DMS 273 treated with DMSO at 0.1 percent for 48 hours (cell line): ENCODE data around the gene SOBP.

Source experiments
- DNase-seq: peaks from one replicate; lab custom pipeline; 2025; lab: John Stamatoyannopoulos, UW

SOBP gene

GRCh38 chr6:107660839-107661238, 170.9 kb downstream of the SOBP start:
- DNase-seq: no peak

GRCh38 chr6:107661291-107661690, 171.4 kb downstream of the SOBP start:
- DNase-seq: no peak

- DNase-seq: no peak
These were observed 172.4 kb downstream of the SOBP start for GRCh38 chr6:107662333-107662732.

DNA sequence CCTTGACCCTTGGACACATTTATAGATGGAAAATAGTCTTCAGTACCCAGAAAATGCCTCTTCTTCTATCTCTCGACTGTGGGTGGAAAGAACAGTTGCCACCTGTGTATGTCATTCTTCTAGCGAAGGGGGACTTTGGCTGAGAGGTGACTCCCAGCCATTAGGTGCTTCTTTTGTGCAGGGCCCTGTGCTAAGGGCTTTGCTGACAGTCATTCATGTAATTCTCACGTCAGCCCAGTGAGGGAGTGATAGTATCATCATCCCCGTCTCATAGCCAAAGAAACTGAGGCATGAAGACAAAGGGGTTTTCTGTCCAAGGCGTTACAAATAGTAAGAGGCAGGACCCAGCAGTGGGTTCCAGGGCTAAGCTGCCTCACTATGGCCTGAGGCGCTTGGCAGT, 173.4 kb downstream of the SOBP start:
- DNase-seq: no peak

GRCh38 chr6:107665382-107665781, 175.5 kb downstream of the SOBP start:
- DNase-seq: no peak

DNA sequence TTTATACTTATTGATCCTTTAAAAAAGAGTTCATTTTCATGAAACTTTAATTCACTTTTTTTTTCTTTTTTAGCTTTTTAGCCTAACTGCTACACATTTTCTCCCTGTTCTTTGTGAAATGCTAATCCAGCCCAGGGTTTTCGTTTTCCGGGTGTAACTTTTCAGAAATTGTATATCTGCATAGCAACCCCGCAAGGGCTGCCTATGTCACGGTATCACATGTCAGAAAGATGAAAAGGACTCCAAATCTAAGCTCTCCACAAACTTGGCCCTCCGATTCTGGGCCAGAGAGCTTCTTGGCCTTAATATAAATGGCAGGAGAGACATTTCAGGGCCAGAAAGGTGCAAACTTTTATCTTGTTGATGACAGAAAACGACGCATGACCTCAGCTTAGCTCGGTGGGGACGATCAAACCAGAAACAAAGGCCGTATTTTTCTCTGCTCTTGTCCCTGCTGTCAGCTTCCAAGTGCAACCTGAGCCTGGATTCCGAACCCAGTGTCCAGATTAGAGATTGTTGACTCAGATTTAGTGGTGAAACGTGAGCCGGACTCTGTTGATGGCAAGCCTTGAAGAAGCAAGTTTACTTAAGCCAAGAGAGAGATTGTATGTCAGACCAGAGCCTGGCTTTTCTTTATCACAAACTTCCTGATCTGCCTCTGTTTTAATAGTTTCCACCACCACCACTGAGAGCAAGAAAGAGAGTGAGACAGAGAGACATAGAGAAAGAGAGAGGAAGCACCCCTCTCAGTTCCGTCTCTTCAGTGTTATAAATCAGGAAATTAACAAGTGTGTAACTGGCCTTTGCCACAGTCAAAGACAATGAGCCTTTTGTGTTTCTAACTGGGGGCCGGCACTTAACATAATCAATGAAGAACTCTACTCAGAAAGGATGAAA, 176.4 kb downstream of the SOBP start:
- no peak for DNase-seq

DNA sequence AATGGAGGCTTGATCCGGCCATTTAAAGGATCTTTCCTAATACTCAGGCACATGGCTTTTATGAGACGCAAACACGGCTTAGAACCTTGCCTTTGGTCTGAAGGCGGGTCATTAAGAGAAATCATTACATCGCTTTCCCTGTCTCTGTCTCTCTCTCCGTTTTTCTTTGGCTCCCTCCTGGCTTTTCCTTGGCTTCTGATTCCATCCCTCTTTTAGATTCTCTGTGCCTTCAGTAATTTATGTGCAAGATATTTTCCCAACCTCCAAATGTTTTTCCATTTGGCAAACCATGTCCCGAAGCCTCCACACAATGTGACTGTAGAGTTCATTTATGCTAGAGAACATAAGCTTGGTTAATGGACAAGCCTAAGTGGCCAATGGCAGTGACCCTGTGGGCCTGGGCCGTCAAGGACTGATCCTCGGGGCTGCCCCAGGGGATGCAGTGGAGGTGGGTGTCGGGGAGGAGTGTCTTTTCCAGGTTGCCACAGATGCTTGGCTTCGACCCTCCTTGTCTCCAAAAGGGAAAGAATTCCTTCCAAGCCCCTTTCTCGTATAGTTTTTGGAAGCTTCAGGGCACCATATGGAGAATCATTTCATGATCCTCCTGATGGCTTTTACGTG, 177.2 kb downstream of the SOBP start:
- no peak for DNase-seq

- DNase-seq: peak; percentile 82
These were observed 177.9 kb downstream of the SOBP start for GRCh38 chr6:107667790-107668189.

DNA sequence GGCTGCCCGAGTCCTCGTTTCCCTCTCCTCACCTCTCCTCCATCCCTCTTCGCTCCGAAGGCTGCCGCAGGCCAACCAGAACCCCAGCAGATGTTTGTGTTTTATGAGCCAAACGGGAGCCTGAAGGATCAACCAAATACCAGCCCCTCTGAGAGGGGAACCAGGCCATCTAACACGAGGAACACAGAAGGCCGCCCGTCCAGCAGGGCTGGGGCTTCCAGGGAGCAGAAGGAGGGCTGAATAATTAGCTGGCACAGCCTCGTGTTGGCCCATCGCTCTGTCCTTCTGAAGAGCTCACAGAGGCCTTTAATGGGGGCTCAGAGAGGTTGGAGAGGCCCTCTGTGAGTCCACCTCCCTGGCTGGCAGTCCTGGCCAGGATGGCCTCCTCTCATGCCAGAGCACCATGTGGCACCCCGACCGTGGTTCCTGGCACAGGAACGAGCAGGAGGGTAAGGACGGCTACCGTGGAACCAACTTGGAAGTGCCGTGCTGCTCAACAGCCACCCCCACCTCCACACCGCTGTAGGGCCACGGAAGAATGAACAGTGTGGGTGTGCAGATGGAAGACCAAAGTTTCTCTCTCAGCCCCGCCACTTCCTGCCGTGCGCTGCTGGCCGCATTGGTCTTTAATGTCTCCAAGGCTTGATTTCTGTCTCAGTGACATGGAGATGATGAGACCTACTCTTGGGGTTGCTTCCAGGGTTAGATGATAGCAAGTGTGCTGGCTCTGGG, 179.0 kb downstream of the SOBP start:
- peak; percentile 61 for DNase-seq

GRCh38 chr6:107670792-107671199, 180.9 kb downstream of the SOBP start:
- DNase-seq: peak; percentile 23

DNA sequence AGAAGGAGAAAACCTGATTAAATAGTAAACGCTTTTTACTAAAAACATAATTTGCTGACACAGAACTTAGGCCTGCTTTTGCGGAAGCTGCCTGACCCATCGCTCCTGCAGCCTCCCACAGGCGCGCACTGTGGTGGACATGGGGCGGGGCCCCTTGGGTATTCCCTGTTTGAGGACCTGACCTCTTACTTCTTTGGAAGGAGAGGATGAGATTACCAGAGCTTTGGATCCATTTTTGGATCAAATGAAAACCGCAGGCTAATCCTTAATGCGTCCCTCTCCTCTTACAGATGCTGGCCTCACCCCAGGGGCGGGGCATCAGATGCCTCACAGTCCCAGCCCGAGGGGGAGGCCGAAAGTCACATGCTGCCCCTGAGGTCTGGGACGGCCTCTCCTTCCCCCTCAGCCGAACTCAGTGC, 183.2 kb downstream of the SOBP start:
- no peak for DNase-seq

GRCh38 chr6:107674995-107675738, 185.2 kb downstream of the SOBP start:
- peak; percentile 49 for DNase-seq

DNA sequence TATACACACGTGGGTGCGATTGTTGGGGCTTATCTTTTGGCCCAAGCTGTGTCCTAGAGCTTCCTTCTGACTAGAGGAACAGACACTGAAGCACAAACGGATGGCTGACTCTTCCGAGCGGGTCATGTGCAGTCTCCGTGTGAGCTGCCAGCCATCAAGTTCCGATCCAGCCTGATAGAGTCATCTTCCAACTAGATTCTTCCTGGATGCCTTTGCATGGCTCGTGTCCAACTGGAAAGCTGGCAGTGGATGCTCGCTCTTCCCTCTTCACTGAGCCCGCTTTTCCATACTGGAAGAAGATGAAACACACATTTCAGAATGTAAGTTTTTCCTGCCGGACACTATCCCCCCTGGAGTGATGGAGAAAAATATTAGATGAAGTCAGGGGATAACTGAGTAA, 186.1 kb downstream of the SOBP start:
- no peak for DNase-seq

DNA sequence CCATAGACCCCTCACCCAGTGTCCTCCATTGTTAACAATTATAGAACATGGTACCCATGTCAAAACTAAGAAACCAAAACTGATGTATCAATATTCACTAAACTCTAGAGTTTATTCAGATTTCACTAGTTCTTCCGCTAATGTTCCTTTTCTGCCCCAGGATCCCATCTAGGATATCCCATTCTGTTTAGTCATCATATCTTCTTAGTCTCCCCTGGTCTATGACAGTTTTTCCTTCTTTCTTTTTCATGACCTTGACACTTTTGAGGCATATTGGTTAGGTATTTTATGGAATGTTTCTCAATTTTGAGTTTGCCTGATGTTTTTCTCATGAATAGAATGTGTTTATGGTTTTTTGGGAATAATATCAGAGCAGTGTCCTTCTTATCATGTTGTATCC, 187.5 kb downstream of the SOBP start:
- no peak for DNase-seq

GRCh38 chr6:107679457-107679856, 189.5 kb downstream of the SOBP start:
- DNase-seq: no peak

- DNase-seq: no peak
These were observed 192.8 kb downstream of the SOBP start for GRCh38 chr6:107682721-107683120.

DNA sequence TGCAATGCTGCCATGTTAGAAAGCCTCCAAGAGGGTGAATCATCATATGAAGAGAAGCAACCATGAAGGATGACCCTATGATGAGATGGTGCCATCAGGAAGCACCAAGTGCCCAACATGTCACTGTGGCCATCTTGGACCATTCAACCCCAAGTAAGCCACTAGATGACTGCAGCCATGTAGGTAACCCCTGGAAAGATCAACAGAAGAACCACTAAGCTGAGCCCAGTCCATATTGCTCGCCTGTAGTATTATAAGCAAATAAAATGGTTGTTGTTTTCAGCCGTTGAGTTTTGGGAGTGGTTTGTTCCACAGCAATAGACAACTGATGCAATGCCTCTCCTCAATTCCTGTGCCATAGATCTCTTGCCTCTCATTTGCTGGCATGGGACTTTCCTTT, 193.3 kb downstream of the SOBP start:
- no peak for DNase-seq

DNA sequence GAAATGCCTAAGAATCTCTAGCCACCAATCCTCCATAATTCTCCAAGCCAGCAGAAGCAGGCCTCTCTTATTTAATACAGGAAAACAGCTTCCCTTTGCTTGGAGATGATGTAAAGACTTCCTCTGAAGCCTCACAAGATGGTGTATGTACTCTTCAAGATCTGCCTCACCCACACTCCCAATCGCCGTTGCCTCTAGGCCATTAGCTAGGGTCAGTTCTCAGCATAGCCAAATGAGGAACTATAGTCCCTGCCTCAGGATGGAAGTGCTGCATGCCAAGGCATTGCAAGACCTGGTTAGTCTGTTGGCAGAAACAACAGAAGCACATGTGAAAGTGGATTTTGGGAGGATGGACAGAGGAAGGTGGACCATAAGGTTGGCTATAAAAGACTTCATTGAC, 195.1 kb downstream of the SOBP start:
- DNase-seq: no peak

- DNase-seq: no peak
These were observed 199.3 kb downstream of the SOBP start for GRCh38 chr6:107689190-107689589.

- no peak for DNase-seq
These were observed 200.2 kb downstream of the SOBP start for GRCh38 chr6:107689951-107690642.

DNA sequence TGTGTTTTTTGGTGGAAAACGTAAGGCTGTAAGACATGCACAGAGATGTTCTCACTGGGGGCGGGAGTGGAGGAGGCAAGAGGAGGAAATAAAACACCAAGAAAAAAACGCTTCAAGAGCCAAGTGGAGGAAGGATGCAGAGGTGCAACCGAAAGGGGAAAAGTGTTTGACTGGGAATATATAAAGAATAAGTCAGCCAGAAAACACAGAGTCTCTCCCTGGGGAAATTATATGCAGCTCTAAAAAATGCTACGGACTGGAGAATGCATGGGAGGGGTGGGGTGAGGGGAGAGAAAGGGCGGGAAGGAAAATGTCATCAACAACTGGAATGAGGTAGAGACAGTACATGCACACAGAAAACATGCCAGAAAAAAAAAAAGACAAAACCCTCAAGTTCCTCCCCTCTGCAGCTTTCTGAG, 200.7 kb downstream of the SOBP start:
- no peak for DNase-seq
